Stimulated activated CD4-positive, alpha-beta T cell treated with anti-CD3 and anti-CD28 coated beads, Interleukin-12 subunit alpha, Interleukin-12 subunit beta, amount 100 ng/mL, for 24 hours (primary cell): ENCODE measurements around the gene NOXRED1.
A peak's percentile ranks its signal among the peaks of the same experiment; 100 is the strongest.
"Not testable (repeated sequence)": the region's sequence is repeated elsewhere in the genome, so short reads cannot be mapped to it uniquely, and the experiment has no call there.

Experiments
- DNase-seq, 2 experiments: peaks; one replicate each; pipeline ENCODE4 v3.0.0-alpha.2; 2020; ENCODE audit warnings: low read depth in 2 of 2

The NOXRED1 gene

GRCh38 chr14:77423423-77423822, at the start of gene NOXRED1:
TSS of gene NOXRED1 (minus strand) at chr14:77423523. CDS start at chr14:77422889, 634 bp downstream.
- DNase-seq, result no peak

GRCh38 chr14:77470224-77470870, 47.0 kb upstream of the NOXRED1 start:
- DNase-seq, result no peak

- no peak for DNase-seq
Measured at GRCh38 chr14:77469539-77469938, 46.2 kb upstream of the NOXRED1 start.

GRCh38 chr14:77469067-77469505, 45.8 kb upstream of the NOXRED1 start:
- DNase-seq, result no peak

- DNase-seq, result no peak
Measured at GRCh38 chr14:77467801-77468200, 44.5 kb upstream of the NOXRED1 start.

- DNase-seq, result peak; percentile 20 to 71
Measured at GRCh38 chr14:77459072-77459723, 35.9 kb upstream of the NOXRED1 start.

GRCh38 chr14:77458249-77458950, 35.1 kb upstream of the NOXRED1 start:
- peak; percentile 6 to 18 for DNase-seq

GRCh38 chr14:77457522-77458248, 34.4 kb upstream of the NOXRED1 start, which contains the start of the genes AHSA1 and VIPAS39:
TSS of gene AHSA1 (plus strand) at chr14:77458093. CDS start at chr14:77458190, 97 bp downstream.
TSS of gene VIPAS39 (minus strand) at chr14:77457601. CDS start at chr14:77454102, 3,499 bp downstream.
- peak; percentile 86 to 89 for DNase-seq

- DNase-seq, result no peak
Measured at GRCh38 chr14:77457115-77457521, 33.8 kb upstream of the NOXRED1 start.

GRCh38 chr14:77455966-77456640, 32.8 kb upstream of the NOXRED1 start:
- no peak for DNase-seq

- no peak for DNase-seq
Measured at GRCh38 chr14:77442196-77442595, 18.9 kb upstream of the NOXRED1 start.

GRCh38 chr14:77439861-77440260, 16.5 kb upstream of the NOXRED1 start:
- DNase-seq, result no peak

GRCh38 chr14:77438596-77438995, 15.3 kb upstream of the NOXRED1 start:
- DNase-seq, result no peak

- no peak for DNase-seq
Measured at GRCh38 chr14:77436042-77436441, 12.7 kb upstream of the NOXRED1 start.

GRCh38 chr14:77426396-77426795, 3.1 kb upstream of the NOXRED1 start:
- DNase-seq, result no peak

GRCh38 chr14:77424862-77425261, 1.5 kb upstream of the NOXRED1 start:
- DNase-seq, result no peak

- DNase-seq, result no peak
Measured at GRCh38 chr14:77421201-77421600, 2.1 kb downstream of the NOXRED1 start.

GRCh38 chr14:77416836-77417235, 6.5 kb downstream of the NOXRED1 start:
- no peak for DNase-seq

GRCh38 chr14:77416098-77416497, 7.2 kb downstream of the NOXRED1 start:
- DNase-seq, result not testable (repeated sequence)

GRCh38 chr14:77415403-77416030, 7.8 kb downstream of the NOXRED1 start:
- not testable (repeated sequence) for DNase-seq

- DNase-seq, result no peak
Measured at GRCh38 chr14:77409131-77409533, 14.2 kb downstream of the NOXRED1 start.
